HL-60 (cell line): ENCODE measurements around the gene FNDC3B.

Experiments
- DNase-seq, 2 experiments: peaks; one replicate each; pipeline ENCODE4 v3.0.0-alpha.2; 2010 to 2020; ENCODE audit warnings: low read depth in 1 of 2, low spot score in 1 of 2
- H3K27ac ChIP-seq: fragments of 250-450 bp; sonication (Bioruptor Pico); replicated peaks from 2 replicates; pipeline ENCODE4 v1.5.1; 2020; ENCODE audit warnings: mild to moderate bottlenecking, moderate library complexity
- H3K27me3 ChIP-seq: fragments of 250-450 bp; sonication (Bioruptor Pico); 2 replicates; pipeline ENCODE4 v1.5.1; 2021; ENCODE audit warnings: mild to moderate bottlenecking, moderate library complexity; ENCODE audit not compliant: insufficient read depth, poor library complexity, severe bottlenecking
- H3K4me3 ChIP-seq: replicated peaks from 2 replicates; pipeline ENCODE4 v1.5.1; 2011; ENCODE audit warnings: mild to moderate bottlenecking, control low read depth, low read length; ENCODE audit not compliant: insufficient read depth
- GABPA ChIP-seq: IDR thresholded peaks from 2 replicates; pipeline ENCODE4 v1.6.1; 2012; ENCODE audit warnings: low read depth
- POLR2AphosphoS5 ChIP-seq: IDR thresholded peaks from 2 replicates; pipeline ENCODE4 v1.6.1; 2012; ENCODE audit warnings: low read depth
- SPI1 ChIP-seq: IDR thresholded peaks from 2 replicates; pipeline ENCODE4 v1.6.1; 2012; ENCODE audit warnings: low read depth, mild to moderate bottlenecking, borderline replicate concordance
- TF ChIP-seq, protein P1 (sequence below): IDR thresholded peaks from 2 replicates; pipeline ENCODE4 v1.6.1; 2012; ENCODE audit warnings: low read depth; ENCODE audit not compliant: insufficient replicate concordance
- TF ChIP-seq, protein P2 (sequence below): IDR thresholded peaks from one replicate; pipeline ENCODE4 v1.5.1; 2011; ENCODE audit warnings: low read length, control low read depth, inconsistent platforms; ENCODE audit not compliant: insufficient read depth

The FNDC3B gene

DNA sequence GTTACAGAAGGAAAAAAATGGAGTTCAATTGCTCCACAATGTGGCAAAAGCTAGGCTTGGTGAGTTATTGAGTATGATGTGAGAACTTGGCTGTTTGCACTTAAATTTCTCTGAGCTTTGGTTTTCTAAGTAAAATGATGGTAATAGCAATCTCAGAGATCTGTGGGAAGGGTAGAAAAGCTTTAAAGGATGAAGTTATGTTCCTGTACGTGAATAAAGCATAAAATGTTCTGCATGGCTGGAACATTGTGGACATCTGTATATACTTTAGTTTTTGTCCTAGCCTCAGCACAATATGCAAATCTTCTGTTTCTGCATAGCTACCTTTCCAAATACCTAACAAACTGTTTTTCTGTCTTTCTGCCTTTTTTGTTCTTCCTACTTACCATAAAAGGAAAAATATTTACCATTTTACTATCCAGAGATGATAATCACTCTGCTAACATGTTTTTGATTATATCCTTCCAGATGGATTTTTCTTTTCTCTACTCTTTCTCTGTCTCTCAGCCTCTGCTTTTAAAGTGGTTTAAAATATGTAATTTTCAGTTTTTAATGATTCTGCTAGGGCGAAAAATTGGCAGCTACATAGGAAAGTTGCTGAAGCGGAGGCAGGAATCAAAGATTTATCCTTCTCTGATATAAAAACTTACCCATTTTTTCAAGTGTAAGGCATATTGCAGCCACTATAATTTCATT lies 188.1 kb downstream of the FNDC3B start:
- no peak overlapping the region for H3K4me3 ChIP-seq
- no peak overlapping the region for H3K27ac ChIP-seq
- DNase-seq: no peak
- TF ChIP-seq, protein P1, sequence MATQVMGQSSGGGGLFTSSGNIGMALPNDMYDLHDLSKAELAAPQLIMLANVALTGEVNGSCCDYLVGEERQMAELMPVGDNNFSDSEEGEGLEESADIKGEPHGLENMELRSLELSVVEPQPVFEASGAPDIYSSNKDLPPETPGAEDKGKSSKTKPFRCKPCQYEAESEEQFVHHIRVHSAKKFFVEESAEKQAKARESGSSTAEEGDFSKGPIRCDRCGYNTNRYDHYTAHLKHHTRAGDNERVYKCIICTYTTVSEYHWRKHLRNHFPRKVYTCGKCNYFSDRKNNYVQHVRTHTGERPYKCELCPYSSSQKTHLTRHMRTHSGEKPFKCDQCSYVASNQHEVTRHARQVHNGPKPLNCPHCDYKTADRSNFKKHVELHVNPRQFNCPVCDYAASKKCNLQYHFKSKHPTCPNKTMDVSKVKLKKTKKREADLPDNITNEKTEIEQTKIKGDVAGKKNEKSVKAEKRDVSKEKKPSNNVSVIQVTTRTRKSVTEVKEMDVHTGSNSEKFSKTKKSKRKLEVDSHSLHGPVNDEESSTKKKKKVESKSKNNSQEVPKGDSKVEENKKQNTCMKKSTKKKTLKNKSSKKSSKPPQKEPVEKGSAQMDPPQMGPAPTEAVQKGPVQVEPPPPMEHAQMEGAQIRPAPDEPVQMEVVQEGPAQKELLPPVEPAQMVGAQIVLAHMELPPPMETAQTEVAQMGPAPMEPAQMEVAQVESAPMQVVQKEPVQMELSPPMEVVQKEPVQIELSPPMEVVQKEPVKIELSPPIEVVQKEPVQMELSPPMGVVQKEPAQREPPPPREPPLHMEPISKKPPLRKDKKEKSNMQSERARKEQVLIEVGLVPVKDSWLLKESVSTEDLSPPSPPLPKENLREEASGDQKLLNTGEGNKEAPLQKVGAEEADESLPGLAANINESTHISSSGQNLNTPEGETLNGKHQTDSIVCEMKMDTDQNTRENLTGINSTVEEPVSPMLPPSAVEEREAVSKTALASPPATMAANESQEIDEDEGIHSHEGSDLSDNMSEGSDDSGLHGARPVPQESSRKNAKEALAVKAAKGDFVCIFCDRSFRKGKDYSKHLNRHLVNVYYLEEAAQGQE: no peak
- TF ChIP-seq POLR2AphosphoS5 (no peak), GABPA (no peak), SPI1 (no peak)
- TF ChIP-seq, protein P2, sequence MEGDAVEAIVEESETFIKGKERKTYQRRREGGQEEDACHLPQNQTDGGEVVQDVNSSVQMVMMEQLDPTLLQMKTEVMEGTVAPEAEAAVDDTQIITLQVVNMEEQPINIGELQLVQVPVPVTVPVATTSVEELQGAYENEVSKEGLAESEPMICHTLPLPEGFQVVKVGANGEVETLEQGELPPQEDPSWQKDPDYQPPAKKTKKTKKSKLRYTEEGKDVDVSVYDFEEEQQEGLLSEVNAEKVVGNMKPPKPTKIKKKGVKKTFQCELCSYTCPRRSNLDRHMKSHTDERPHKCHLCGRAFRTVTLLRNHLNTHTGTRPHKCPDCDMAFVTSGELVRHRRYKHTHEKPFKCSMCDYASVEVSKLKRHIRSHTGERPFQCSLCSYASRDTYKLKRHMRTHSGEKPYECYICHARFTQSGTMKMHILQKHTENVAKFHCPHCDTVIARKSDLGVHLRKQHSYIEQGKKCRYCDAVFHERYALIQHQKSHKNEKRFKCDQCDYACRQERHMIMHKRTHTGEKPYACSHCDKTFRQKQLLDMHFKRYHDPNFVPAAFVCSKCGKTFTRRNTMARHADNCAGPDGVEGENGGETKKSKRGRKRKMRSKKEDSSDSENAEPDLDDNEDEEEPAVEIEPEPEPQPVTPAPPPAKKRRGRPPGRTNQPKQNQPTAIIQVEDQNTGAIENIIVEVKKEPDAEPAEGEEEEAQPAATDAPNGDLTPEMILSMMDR: no peak
- no peaks in the 10 kb centered on the region for H3K27me3 ChIP-seq

DNA sequence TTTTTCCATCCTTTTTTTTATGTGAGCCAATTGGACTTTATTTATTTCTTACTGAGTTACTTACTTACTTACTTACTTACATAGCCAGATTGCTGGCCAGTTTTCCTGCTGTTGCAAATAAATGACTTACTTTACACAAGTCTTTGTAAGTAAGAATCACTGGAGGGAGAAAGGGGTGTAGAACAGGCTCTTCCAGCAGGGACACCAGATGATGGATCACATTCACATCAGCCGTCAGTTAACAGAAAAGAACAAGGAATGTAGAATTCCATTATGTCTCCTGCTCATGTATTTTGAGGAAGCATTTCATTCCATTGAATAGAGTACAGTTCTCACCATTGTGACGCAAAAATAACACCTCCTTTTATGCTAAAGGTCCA lies 188.6 kb downstream of the FNDC3B start:
- no peak for DNase-seq
- H3K4me3 ChIP-seq: no peak overlapping the region
- no peak overlapping the region for H3K27ac ChIP-seq
- no peaks in the 10 kb centered on the region for H3K27me3 ChIP-seq
- no peak for TF ChIP-seq GABPA

DNA sequence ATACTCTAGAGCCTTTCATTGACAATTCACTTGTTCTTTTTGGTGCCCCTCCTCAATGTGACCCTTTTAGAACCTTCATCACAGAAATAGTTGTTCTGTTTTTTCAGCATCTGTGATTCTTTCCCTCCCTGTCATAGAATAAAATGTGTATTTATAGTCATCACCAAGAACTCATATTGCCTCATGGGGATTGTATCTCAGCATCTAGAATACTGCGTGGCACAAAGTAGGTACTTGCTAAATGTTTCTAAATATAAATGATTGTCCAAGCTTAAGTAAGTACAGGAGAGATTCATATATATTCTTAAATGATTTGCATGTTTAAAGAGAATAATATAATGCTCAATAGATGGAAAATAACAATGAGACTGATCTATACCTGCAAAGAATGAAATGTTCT lies 190.1 kb downstream of the FNDC3B start:
- Histone ChIP-seq H3K27me3 (no peaks in the 10 kb centered on the region), H3K4me3 (no peak overlapping the region), H3K27ac (no peak overlapping the region)
- DNase-seq: no peak
- TF ChIP-seq, protein P1: no peak
- no peak for TF ChIP-seq GABPA
- TF ChIP-seq, protein P2: no peak
- TF ChIP-seq POLR2AphosphoS5: no peak
- TF ChIP-seq SPI1: no peak

DNA sequence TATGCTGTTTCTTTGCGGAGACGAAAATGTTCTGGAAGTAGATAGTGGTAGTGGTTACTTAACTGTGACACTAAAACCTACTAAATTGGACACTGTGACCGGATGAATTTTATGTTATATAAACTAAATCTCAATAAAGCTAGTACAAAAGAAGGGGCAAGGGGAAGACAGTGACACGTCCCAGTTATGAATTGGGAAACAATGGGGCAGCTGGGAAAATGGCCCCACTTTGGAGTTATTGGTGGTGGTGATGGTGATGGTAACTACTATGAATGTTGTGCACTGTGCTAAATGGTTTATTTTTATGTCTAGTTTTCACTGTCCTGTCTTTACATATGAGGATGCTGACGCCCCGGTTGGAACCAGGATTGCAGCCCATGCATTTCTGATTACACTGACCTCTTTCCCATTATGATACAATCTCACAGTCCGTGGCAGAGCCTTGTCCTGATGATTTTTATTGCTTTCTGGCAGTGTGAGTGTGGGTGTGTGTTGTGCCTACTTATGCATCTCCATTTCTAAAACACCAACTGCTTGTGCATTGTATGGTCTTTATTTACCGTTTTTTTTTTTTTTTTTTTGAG lies 192.0 kb downstream of the FNDC3B start:
- Histone ChIP-seq H3K4me3 (no peak overlapping the region), H3K27me3 (no peaks in the 10 kb centered on the region), H3K27ac (no peak overlapping the region)
- DNase-seq: no peak
- TF ChIP-seq, protein P2: no peak
- no peak for TF ChIP-seq POLR2AphosphoS5
- no peak for TF ChIP-seq SPI1
- TF ChIP-seq, protein P1: no peak
- no peak for TF ChIP-seq GABPA
